Measurements from ENCODE around the gene HOXC6. TPM values are rescaled to one million over a fixed set of nuclear protein-coding genes. Genes with fewer than 3 reads are reported as not detected.

Gene HOXC6
- total RNA-seq, 1 donor from 2014 or later = not detected

GRCh38 chr12:53981634-53982565 is 46.3 kb upstream of the HOXC6 start:
- TF ChIP-seq CTCF (IDR thresholded peaks at IDR 0.05) = no peak
- no peak overlapping the region for H3K4me3 Mint-ChIP-seq (ENCODE audit: unreplicated experiment)
- H3K27me3 Mint-ChIP-seq (ENCODE audit: unreplicated experiment) = peaks cover 95% of the 10 kb centered on the region
- H3K27ac Mint-ChIP-seq (ENCODE audit: unreplicated experiment) = no peak overlapping the region
- H3K9me3 Mint-ChIP-seq (ENCODE audit: unreplicated experiment) = no peaks in the 10 kb centered on the region
- H3K36me3 Mint-ChIP-seq (ENCODE audit: unreplicated experiment) = no peaks in the 10 kb centered on the region
- no peak for DNase-seq (ENCODE audit: extremely low spot score, unreplicated experiment)
- peaks cover 11% of the 10 kb centered on the region for H3K4me1 Mint-ChIP-seq (ENCODE audit: unreplicated experiment)

- H3K9me3 Mint-ChIP-seq (ENCODE audit: unreplicated experiment) = no peaks in the 10 kb centered on the region
- H3K27me3 Mint-ChIP-seq (ENCODE audit: unreplicated experiment) = peaks cover 95% of the 10 kb centered on the region
- H3K27ac Mint-ChIP-seq (ENCODE audit: unreplicated experiment) = no peak overlapping the region
- no peak for DNase-seq (ENCODE audit: extremely low spot score, unreplicated experiment)
- peaks cover 11% of the 10 kb centered on the region for H3K4me1 Mint-ChIP-seq (ENCODE audit: unreplicated experiment)
- H3K36me3 Mint-ChIP-seq (ENCODE audit: unreplicated experiment) = no peaks in the 10 kb centered on the region
- TF ChIP-seq CTCF (IDR thresholded peaks at IDR 0.05) = no peak
- no peak overlapping the region for H3K4me3 Mint-ChIP-seq (ENCODE audit: unreplicated experiment)
Observed at GRCh38 chr12:53982648-53983567, 45.3 kb upstream of the HOXC6 start.

GRCh38 chr12:53983568-53983949 is 44.7 kb upstream of the HOXC6 start:
- H3K27me3 Mint-ChIP-seq (ENCODE audit: unreplicated experiment) = peaks cover 95% of the 10 kb centered on the region
- DNase-seq (ENCODE audit: extremely low spot score, unreplicated experiment) = no peak
- no peaks in the 10 kb centered on the region for H3K36me3 Mint-ChIP-seq (ENCODE audit: unreplicated experiment)
- H3K4me1 Mint-ChIP-seq (ENCODE audit: unreplicated experiment) = peaks cover 11% of the 10 kb centered on the region
- no peak for TF ChIP-seq CTCF (IDR thresholded peaks at IDR 0.05)
- H3K4me3 Mint-ChIP-seq (ENCODE audit: unreplicated experiment) = no peak overlapping the region
- no peak overlapping the region for H3K27ac Mint-ChIP-seq (ENCODE audit: unreplicated experiment)
- no peaks in the 10 kb centered on the region for H3K9me3 Mint-ChIP-seq (ENCODE audit: unreplicated experiment)

DNA sequence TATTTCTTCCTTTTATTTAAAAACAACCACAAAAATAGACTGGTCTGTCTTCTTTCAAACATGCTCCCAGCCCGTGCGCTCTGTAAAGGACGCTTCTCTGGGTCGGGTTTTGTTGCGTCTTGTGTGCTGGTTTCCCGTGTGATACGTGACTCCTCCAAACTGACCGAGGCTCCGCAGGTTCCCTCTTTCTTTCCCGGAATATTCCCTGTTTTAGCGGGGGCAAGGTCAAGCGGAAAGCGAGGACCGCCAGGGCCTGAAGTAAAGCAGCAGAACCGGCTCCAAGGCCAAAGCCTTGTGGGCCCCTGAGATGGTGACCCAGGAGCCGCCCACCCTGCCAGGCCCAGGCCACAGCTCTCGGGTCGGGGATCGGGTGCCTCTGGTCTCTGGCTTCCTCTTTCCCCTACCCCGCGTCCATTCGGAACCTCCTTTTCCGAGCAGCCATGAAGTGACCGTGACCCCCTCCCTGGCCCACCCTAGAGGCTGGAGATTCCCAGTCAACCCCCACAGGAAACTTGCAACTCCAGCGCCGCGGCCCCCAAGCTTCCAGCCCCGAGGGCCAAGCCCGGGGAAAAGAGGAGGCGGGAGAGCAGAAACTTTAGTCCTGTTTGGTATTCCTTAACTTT is 44.2 kb upstream of the HOXC6 start:
- H3K4me1 Mint-ChIP-seq (ENCODE audit: unreplicated experiment) = peaks cover 12% of the 10 kb centered on the region
- H3K36me3 Mint-ChIP-seq (ENCODE audit: unreplicated experiment) = no peaks in the 10 kb centered on the region
- H3K27me3 Mint-ChIP-seq (ENCODE audit: unreplicated experiment) = peaks cover 95% of the 10 kb centered on the region
- H3K9me3 Mint-ChIP-seq (ENCODE audit: unreplicated experiment) = no peaks in the 10 kb centered on the region
- no peak for DNase-seq (ENCODE audit: extremely low spot score, unreplicated experiment)
- no peak overlapping the region for H3K4me3 Mint-ChIP-seq (ENCODE audit: unreplicated experiment)
- no peak overlapping the region for H3K27ac Mint-ChIP-seq (ENCODE audit: unreplicated experiment)
- TF ChIP-seq CTCF (IDR thresholded peaks at IDR 0.05) = no peak

All from osteocyte (in vitro differentiated cells).